HFF-Myc (cell line): Measurements from ENCODE around the gene SMARCA2.

Experiments
- DNase-seq: peaks from one replicate; pipeline ENCODE4 v3.0.0-alpha.2; 2011; ENCODE audit warnings: low read depth; ENCODE audit errors: extremely low read depth
- H3K4me3 ChIP-seq: replicated peaks from 2 replicates; pipeline ENCODE4 v1.5.1; 2011; ENCODE audit warnings: low read depth, mild to moderate bottlenecking, control low read depth, low read length
- CTCF ChIP-seq: IDR thresholded peaks from 2 replicates; pipeline ENCODE4 v1.5.1; 2012; ENCODE audit warnings: mild to moderate bottlenecking, low read depth, low read length, control low read depth; ENCODE audit errors: missing control alignments

Gene SMARCA2

GRCh38 chr9:2026220-2026997 is 11.3 kb downstream of the SMARCA2 start:
- TF ChIP-seq CTCF, result no peak
- H3K4me3 ChIP-seq, result no peak overlapping the region
- no peak for DNase-seq

DNA sequence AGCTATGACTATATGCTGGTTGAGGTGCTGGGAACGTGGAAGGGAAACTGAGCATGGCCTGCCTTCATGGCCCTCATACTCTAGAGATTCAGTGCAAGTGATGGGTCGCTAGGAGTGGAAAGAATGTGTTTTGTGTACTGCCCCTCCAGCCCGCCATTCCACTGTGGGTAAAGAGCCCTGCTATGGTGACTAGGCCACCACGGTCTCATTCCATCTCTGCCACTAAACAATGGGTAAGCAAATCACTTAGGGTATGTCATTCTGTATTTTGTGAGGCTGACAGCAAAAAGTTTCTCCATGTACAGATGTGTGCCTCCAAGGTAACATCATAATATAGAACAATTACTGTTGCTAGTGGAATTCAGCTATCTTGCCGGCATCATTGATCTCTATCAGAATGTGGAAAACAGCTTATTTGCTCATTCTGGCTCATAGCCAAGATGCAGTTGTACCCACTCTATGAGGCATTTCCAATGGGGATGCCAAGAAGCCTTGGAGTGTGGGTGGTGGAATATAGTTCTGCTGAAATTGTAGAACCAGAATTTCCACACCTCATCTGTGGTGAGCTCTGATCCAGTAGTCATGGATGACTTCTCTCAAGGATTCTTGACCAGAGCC is 12.5 kb downstream of the SMARCA2 start:
- TF ChIP-seq CTCF, result no peak
- no peak overlapping the region for H3K4me3 ChIP-seq
- DNase-seq, result no peak

DNA sequence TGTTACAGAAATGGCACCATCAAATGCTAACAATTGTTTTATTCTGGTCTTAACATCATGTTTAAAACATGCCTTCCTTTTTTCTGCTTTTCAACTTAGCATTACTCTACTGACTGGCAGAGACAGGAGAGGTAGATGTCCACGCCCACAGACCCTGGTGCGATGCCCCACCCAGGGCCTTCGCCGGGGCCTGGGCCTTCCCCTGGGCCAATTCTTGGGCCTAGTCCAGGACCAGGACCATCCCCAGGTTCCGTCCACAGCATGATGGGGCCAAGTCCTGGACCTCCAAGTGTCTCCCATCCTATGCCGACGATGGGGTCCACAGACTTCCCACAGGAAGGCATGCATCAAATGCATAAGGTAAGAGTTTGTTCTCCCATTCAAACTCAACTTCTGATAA is 13.7 kb downstream of the SMARCA2 start:
- TF ChIP-seq CTCF, result no peak
- H3K4me3 ChIP-seq, result no peak overlapping the region
- DNase-seq, result no peak

GRCh38 chr9:2029666-2030170 is 14.6 kb downstream of the SMARCA2 start:
- DNase-seq, result no peak
- H3K4me3 ChIP-seq, result no peak overlapping the region
- TF ChIP-seq CTCF, result no peak

DNA sequence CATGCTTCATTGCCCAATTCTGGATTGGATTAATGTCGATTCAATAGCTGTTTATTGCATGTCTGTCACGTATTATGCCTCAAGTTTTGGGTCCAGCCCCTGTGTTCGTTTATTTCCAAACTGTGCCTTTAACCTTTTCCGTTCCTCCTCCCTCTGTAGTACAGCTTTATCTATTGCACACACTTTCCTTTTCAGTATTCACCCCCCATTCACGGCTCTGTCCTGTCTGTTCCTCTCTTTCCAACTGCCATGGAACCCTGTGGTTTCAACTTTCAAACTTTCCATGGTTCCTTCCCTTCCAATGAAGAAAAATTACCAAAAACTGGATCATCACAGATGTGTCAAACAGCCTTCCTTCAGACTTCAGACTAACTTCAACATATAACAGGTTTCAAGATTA is 17.1 kb downstream of the SMARCA2 start:
- DNase-seq, result no peak
- H3K4me3 ChIP-seq, result 0 out of 2 replicates have a peak overlapping the region, but pooled peaks have one; percentile 3
- no peak for TF ChIP-seq CTCF

DNA sequence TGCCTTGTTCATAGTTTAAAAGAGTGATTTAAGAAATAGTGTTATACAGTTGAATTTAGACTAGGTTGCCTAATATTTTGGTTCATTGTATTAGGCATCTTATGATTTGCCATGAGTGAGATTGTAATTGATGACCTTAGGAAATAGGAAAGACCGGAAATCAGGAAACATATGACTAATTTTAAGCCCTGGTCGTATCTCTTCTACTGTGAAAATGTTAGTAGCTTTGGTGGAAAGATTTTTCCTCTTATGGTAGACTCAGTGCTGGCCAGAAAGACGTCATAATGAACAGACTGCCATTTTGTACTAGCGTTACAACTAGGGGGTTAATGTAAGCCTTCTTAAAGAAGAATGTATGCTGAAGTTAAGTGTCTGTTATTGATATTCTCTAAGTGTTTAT is 21.7 kb downstream of the SMARCA2 start:
- H3K4me3 ChIP-seq, result no peak overlapping the region
- no peak for DNase-seq
- TF ChIP-seq CTCF, result no peak
